CD14-positive monocyte (primary cell): ENCODE results near the gene CD34. TPM values are rescaled to one million over a fixed set of nuclear protein-coding genes. Genes with fewer than 3 reads are reported as not detected.
A peak's percentile ranks its signal among the peaks of the same experiment; 100 is the strongest.

Experiments
- DNase-seq, 3 donors: peaks; one replicate each; pipeline ENCODE4 v3.0.0-alpha.2; 2011 to 2022
- H2AFZ ChIP-seq: 2 replicates; pipeline ENCODE4 v1.6.0; 2012; ENCODE audit warnings: mild to moderate bottlenecking, low read depth, low read length, inconsistent platforms; ENCODE audit not compliant: insufficient read depth, poor library complexity, severe bottlenecking
- H3K27ac ChIP-seq, 2 donors: 1 replicate in 1 of 2; 2 replicates in 1 of 2; pipeline ENCODE4 v1.5.1; 2012 to 2013; ENCODE audit warnings: low read length in 2 of 2, control low read depth in 1 of 2, inconsistent platforms in 1 of 2, low read depth in 1 of 2, mild to moderate bottlenecking in 1 of 2
- H3K27me3 ChIP-seq, 2 donors: one replicate each; pipeline versions ENCODE4 v1.6.0 to v1.6.1; 2011 to 2013; ENCODE audit warnings: low read length in 2 of 2; ENCODE audit not compliant: control insufficient read depth in 2 of 2, insufficient read depth in 2 of 2
- H3K36me3 ChIP-seq, 2 donors: replicated peaks in 1 of 2; 1 replicate in 1 of 2; 2 replicates in 1 of 2; pipeline versions ENCODE4 v1.5.1 to v1.6.1; 2012 to 2013; ENCODE audit warnings: low read length in 2 of 2, control low read depth in 1 of 2, inconsistent platforms in 1 of 2, mild to moderate bottlenecking in 1 of 2; ENCODE audit not compliant: insufficient read depth in 2 of 2, control insufficient read depth in 1 of 2
- H3K4me1 ChIP-seq, 2 donors: 1 replicate in 1 of 2; 2 replicates in 1 of 2; pipeline versions ENCODE4 v1.5.1 to v1.6.1; 2012 to 2013; ENCODE audit warnings: low read length in 2 of 2, control low read depth in 1 of 2, inconsistent platforms in 1 of 2, mild to moderate bottlenecking in 1 of 2, moderate library complexity in 1 of 2; ENCODE audit not compliant: insufficient read depth in 2 of 2, control insufficient read depth in 1 of 2
- H3K4me2 ChIP-seq: replicated peaks from 2 replicates; pipeline ENCODE3; 2012; ENCODE audit warnings: low read length, moderate library complexity, mild to moderate bottlenecking; ENCODE audit not compliant: poor library complexity, severe bottlenecking; ENCODE audit errors: extremely low read depth
- H3K4me3 ChIP-seq, 3 experiments: fragments of 200-600 bp in 1 of 3; sonication (generic) in 1 of 3; replicated peaks in 1 of 3; 1 replicate in 2 of 3; 2 replicates in 1 of 3; pipeline ENCODE4 v1.5.1; 2011 to 2013; ENCODE audit warnings: low read length in 3 of 3, mild to moderate bottlenecking in 3 of 3, control low read depth in 2 of 3, low read depth in 2 of 3, inconsistent platforms in 1 of 3, moderate library complexity in 1 of 3
- H3K79me2 ChIP-seq: 2 replicates; pipeline ENCODE4 v1.6.0; 2012; ENCODE audit warnings: mild to moderate bottlenecking, control low read depth, inconsistent platforms, low read length, moderate library complexity; ENCODE audit not compliant: insufficient read depth
- H3K9ac ChIP-seq: 2 replicates; pipeline ENCODE4 v1.6.0; 2017; ENCODE audit warnings: low read length, mild to moderate bottlenecking; ENCODE audit not compliant: insufficient read depth, poor library complexity, severe bottlenecking
- H3K9me3 ChIP-seq, 2 donors: replicated peaks in 1 of 2; 1 replicate in 1 of 2; 2 replicates in 1 of 2; pipeline versions ENCODE4 v1.5.1 to v1.6.1; 2012 to 2013; ENCODE audit warnings: low read length in 2 of 2, control low read depth in 1 of 2; ENCODE audit not compliant: control insufficient read depth in 1 of 2, insufficient read depth in 1 of 2
- H4K20me1 ChIP-seq: 2 replicates; pipeline ENCODE4 v1.6.0; 2012; ENCODE audit warnings: mild to moderate bottlenecking, low read length, control low read depth, moderate library complexity; ENCODE audit not compliant: insufficient read depth
- H3K27ac Mint-ChIP-seq, 7 donors: one replicate each; pipeline ENCODE4 v1.8.0; 2020; ENCODE audit warnings: mild to moderate bottlenecking in 7 of 7, mixed read lengths in 7 of 7, moderate library complexity in 6 of 7, inconsistent platforms in 2 of 7
- H3K27me3 Mint-ChIP-seq, 3 donors: one replicate each; pipeline ENCODE4 v1.8.0; 2021 to 2022; ENCODE audit warnings: low read depth in 3 of 3, mild to moderate bottlenecking in 3 of 3, mixed read lengths in 3 of 3, moderate library complexity in 3 of 3, inconsistent platforms in 1 of 3
- H3K36me3 Mint-ChIP-seq, 2 donors: one replicate each; pipeline ENCODE4 v1.8.0; 2020; ENCODE audit warnings: mixed read lengths in 2 of 2, inconsistent platforms in 1 of 2, mild to moderate bottlenecking in 1 of 2
- H3K4me1 Mint-ChIP-seq: one replicate; pipeline ENCODE4 v1.8.0; 2020; ENCODE audit warnings: mild to moderate bottlenecking, mixed read lengths
- H3K4me3 Mint-ChIP-seq, 2 donors: one replicate each; pipeline ENCODE4 v1.8.0; 2020; ENCODE audit warnings: mild to moderate bottlenecking in 2 of 2, mixed read lengths in 2 of 2, moderate library complexity in 1 of 2
- H3K9me3 Mint-ChIP-seq, 7 donors: one replicate each; pipeline ENCODE4 v1.8.0; 2020 to 2022; ENCODE audit warnings: mixed read lengths in 7 of 7, mild to moderate bottlenecking in 6 of 7, moderate library complexity in 6 of 7, inconsistent platforms in 2 of 7
- WGBS: methylation state at CpG from one replicate; pipeline ENCODE4 v1.1.5; 2013; ENCODE audit warnings: missing lambda C conversion rate; ENCODE audit not compliant: insufficient coverage; 5-methylcytosine and 5-hydroxymethylcytosine counted together
- intact Hi-C, 2 donors: fragments of 100-400 bp; cut with micrococcal nuclease; formaldehyde crosslinking; loops; one replicate each; pipeline versions ENCODE4 v1.15.0 to v1.15.1; 2023
- polyA plus RNA-seq, 3 donors: library from polyadenylated mRNA; depleted of rRNA in 1 of 3; unstranded in 2 of 3; stranded (reverse) in 1 of 3; fragments of 300-500 nt in 2 of 3; fragments of >200 nt in 1 of 3; fragmentation: Illumina TruSeq in 2 of 3; gene quantifications; 1 replicate in 2 of 3; 2 replicates in 1 of 3; pipeline ENCODE4 v1.2.3, GENCODE V29; 2012 to 2021
- TF ChIP-seq, protein P1 (sequence below): fragments of 200-600 bp; IDR thresholded peaks from one replicate; pipeline ENCODE4 v1.8.0; 2022; ENCODE audit warnings: antibody characterized with exemption, mild to moderate bottlenecking

CD34 gene
- polyA plus RNA-seq, 3 donors = 0.03 TPM; not detected in 2

DNA sequence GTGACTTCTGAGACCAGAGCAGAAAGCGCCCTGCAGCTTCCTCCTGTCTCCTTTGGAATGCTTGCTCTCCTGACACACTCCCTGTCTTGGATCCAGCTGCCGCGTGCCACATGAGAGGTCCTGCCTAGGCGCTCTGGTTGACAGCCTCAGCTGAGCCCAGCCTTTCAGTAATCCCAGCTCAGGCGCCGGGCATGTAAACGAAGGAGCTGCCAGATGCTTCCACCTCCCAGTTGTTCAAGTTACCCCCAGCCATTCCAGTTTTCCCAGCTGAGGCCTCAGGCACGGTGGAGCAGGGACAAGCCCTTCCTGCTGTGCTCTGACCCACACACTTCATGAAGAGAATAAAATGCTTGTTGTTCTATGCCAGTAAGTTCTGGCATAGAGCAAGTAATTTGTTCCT, 14.3 kb upstream of the CD34 start:
- no peak for DNase-seq
- no peak overlapping the region for H3K4me2 ChIP-seq
- peaks cover 0 to 3% (median 0%) of the 10 kb centered on the region in 7 donors for H3K9me3 Mint-ChIP-seq
- no peak overlapping the region for H3K4me3 Mint-ChIP-seq
- H3K27ac Mint-ChIP-seq = no peak overlapping the region
- no peaks in the 10 kb centered on the region for H3K36me3 Mint-ChIP-seq
- intact Hi-C loops = no loop called here
- WGBS = 74% methylated on average over 5 of the region's 8 CpGs
- H3K9me3 ChIP-seq = no peaks in the 10 kb centered on the region
- H3K27me3 ChIP-seq = peaks cover 0 to 4% of the 10 kb centered on the region in 2 donors
- no peak overlapping the region for H3K27ac ChIP-seq
- peaks cover 3 to 6% (median 5%) of the 10 kb centered on the region in 3 donors for H3K27me3 Mint-ChIP-seq
- H3K4me1 Mint-ChIP-seq = peaks cover 12% of the 10 kb centered on the region
- H3K9ac ChIP-seq = no peak overlapping the region
- H4K20me1 ChIP-seq = no peaks in the 10 kb centered on the region
- no peak overlapping the region for H3K4me3 ChIP-seq
- H3K36me3 ChIP-seq = no peaks in the 10 kb centered on the region
- TF ChIP-seq, protein P1, sequence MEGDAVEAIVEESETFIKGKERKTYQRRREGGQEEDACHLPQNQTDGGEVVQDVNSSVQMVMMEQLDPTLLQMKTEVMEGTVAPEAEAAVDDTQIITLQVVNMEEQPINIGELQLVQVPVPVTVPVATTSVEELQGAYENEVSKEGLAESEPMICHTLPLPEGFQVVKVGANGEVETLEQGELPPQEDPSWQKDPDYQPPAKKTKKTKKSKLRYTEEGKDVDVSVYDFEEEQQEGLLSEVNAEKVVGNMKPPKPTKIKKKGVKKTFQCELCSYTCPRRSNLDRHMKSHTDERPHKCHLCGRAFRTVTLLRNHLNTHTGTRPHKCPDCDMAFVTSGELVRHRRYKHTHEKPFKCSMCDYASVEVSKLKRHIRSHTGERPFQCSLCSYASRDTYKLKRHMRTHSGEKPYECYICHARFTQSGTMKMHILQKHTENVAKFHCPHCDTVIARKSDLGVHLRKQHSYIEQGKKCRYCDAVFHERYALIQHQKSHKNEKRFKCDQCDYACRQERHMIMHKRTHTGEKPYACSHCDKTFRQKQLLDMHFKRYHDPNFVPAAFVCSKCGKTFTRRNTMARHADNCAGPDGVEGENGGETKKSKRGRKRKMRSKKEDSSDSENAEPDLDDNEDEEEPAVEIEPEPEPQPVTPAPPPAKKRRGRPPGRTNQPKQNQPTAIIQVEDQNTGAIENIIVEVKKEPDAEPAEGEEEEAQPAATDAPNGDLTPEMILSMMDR = no peak
- no peaks in the 10 kb centered on the region for H3K79me2 ChIP-seq
- peaks cover 4 to 6% of the 10 kb centered on the region in 2 donors for H3K4me1 ChIP-seq
- peak overlapping the region; percentile 12 for H2AFZ ChIP-seq

- H4K20me1 ChIP-seq = no peaks in the 10 kb centered on the region
- H3K27ac ChIP-seq = no peak overlapping the region
- no peaks in the 10 kb centered on the region for H3K79me2 ChIP-seq
- H3K9me3 ChIP-seq = no peaks in the 10 kb centered on the region
- H3K4me1 ChIP-seq = peaks cover 14 to 17% of the 10 kb centered on the region in 2 donors
- H3K27me3 ChIP-seq = peaks cover 0 to 4% of the 10 kb centered on the region in 2 donors
- peak in 2 of 3 donors; percentile 10 to 12 for DNase-seq
- TF ChIP-seq, protein P1 = no peak
- intact Hi-C loops = no loop called here
- WGBS = 0% methylated on average over 6 of the region's 7 CpGs
- H3K9ac ChIP-seq = no peak overlapping the region
- H3K4me3 ChIP-seq = no peak overlapping the region
- H3K4me3 Mint-ChIP-seq = no peak overlapping the region
- H3K36me3 Mint-ChIP-seq = no peaks in the 10 kb centered on the region
- peaks cover 23% of the 10 kb centered on the region for H3K4me1 Mint-ChIP-seq
- H3K27ac Mint-ChIP-seq = no peak overlapping the region
- H3K9me3 Mint-ChIP-seq = no peaks in the 10 kb centered on the region
- H2AFZ ChIP-seq = no peak overlapping the region
- peaks cover 5 to 6% (median 6%) of the 10 kb centered on the region in 3 donors for H3K27me3 Mint-ChIP-seq
- no peak overlapping the region for H3K4me2 ChIP-seq
- H3K36me3 ChIP-seq = no peaks in the 10 kb centered on the region
These were observed 12.6 kb upstream of the CD34 start for GRCh38 chr1:207923561-207923960.
